ENCODE results near the gene USP46.

The USP46 gene

DNA sequence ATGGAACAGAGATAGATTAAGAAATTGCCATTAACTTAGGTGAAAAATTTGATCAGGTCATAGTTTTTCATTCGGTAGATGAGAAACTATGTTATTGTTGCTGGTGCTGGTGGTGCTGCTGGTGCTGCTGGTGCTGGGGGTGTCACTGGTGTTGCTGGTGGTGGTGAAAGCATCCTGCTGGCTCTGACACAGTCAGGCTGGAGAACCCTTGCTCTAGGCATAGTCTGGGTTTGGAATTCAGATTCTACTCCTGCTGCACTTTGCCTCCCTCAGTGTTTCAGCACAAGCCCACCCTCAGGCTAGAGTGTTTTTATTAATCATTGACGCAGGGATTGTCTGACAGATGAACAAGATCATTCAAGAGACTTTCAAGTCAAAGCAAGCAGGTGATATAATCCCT, 80.2 kb downstream of the USP46 start:
- Mint-ChIP-seq H3K9me3 (no peaks in the 10 kb centered on the region), H3K27me3 (peaks cover 5% of the 10 kb centered on the region), H3K4me3 (no peak overlapping the region), H3K4me1 (peaks cover 7% of the 10 kb centered on the region), H3K27ac (no peak overlapping the region), H3K36me3 (no peaks in the 10 kb centered on the region)
- no peak for ATAC-seq

DNA sequence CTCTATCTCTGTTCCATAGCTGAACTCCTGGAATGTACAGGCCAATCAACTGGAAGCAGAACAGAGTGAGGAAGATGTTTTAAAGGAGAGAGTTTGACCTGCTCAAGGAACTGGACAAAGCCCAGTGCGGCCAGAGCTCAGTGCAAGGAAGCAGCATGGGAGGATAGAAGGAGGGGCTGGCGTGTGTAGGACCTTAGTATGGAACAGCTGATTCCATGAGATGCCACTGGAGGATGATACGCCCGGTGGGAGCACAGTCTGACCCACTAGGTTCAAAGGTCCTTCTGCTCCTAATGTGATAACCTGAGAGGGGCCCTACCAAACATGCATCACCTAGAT, 81.5 kb downstream of the USP46 start:
- H3K27me3 Mint-ChIP-seq = peaks cover 2% of the 10 kb centered on the region
- no peaks in the 10 kb centered on the region for H3K9me3 Mint-ChIP-seq
- no peak overlapping the region for H3K27ac Mint-ChIP-seq
- peaks cover 7% of the 10 kb centered on the region for H3K4me1 Mint-ChIP-seq
- H3K36me3 Mint-ChIP-seq = no peaks in the 10 kb centered on the region
- no peak for ATAC-seq
- H3K4me3 Mint-ChIP-seq = no peak overlapping the region

DNA sequence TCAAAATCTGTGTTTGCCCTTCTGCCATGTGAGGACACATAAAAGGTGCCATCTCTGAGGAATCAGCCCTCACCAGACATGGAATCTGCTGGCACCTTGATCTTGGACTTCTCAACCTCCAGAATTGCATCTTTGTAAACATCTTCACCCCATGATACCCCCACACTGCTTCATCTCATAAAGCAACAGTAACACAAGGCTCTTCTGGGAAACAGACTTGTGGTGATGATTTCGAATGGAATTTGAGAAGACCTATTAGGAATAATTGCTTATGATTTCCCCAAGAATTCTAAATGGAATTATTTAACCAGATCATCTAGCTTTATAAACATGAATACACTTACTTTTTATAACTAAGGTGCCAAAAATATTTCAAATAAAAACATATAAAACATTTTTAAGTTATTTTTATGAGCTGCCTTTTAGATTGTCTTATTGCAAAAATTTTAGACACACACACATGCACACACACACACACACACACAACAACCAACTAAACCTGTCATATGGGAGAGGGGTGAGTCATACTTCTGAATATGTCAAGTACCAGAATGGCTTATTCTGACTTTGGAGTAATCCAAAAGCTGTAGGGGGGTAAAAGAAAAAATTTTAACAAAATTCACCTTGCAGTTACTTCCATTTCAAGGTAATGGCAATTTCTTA, 82.0 kb downstream of the USP46 start:
- Mint-ChIP-seq H3K4me3 (no peak overlapping the region), H3K27me3 (no peaks in the 10 kb centered on the region), H3K27ac (no peak overlapping the region), H3K36me3 (no peaks in the 10 kb centered on the region), H3K9me3 (no peaks in the 10 kb centered on the region), H3K4me1 (peaks cover 7% of the 10 kb centered on the region)
- ATAC-seq = no peak

DNA sequence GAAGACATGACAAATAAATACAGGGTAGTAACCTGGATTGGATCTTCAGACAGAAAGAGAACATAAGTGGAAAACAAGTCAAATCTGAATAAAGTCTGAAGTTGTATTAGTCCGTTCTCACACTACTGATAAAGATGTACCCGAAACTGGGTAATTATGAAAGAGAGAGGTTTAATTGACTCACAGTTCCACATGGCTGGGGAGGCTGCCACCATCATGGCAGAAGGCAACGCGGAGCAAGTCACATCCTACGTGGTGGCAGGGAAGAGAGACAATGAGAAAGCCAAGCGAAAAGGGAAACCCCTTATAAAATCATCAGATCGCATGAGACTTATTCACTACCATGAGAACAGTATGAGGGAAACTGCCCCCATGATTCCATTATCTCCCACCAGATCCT, 82.8 kb downstream of the USP46 start:
- Mint-ChIP-seq H3K36me3 (no peaks in the 10 kb centered on the region), H3K27me3 (no peaks in the 10 kb centered on the region), H3K27ac (no peak overlapping the region), H3K4me1 (peaks cover 7% of the 10 kb centered on the region), H3K9me3 (no peaks in the 10 kb centered on the region), H3K4me3 (no peak overlapping the region)
- ATAC-seq = no peak

DNA sequence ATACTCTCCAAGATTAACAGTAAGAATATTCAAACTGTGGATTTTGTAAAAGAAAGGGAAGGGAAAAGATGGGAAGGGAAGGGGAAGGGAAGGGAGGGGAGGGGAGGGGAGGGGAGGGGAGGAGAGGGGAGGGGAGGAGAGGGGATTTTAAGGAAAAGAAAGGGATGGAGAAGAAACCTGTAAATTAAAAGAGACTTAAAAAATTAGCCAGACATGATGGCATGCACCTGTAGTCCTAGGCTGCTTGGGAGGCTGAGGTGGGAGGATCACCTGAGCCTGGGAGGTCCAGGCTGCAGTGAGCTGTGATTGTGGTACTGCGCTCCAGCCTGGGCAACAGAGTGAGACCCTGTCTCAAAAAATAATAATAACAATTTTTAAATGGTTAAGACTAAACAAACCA, 83.7 kb downstream of the USP46 start:
- ATAC-seq = no peak
- H3K4me3 Mint-ChIP-seq = no peak overlapping the region

DNA sequence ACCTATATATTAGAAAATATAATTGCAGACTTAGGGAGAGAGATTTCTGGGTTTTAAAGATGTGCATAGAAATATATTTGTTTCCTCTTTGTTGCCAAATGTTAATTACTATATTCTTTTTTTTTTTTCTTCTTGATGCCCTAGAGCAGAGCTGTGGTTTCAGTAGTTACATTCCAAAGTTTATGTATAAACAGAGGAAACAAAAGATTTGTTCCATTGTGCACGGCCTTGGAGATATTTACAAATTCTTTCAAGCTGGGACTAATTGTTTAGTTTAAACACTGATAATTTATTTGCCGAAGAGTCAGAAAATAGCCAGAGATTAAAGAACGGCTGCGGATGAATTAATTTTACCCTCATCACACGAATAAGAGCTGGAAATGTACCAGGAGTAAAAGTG, 85.1 kb downstream of the USP46 start:
- Mint-ChIP-seq H3K27ac (no peak overlapping the region), H3K4me3 (no peak overlapping the region), H3K27me3 (no peaks in the 10 kb centered on the region), H3K36me3 (no peaks in the 10 kb centered on the region), H3K4me1 (peaks cover 7% of the 10 kb centered on the region), H3K9me3 (no peaks in the 10 kb centered on the region)
- ATAC-seq = no peak

More for the DNA sequence above, 83.7 kb downstream of the USP46 start:
- no peaks in the 10 kb centered on the region for H3K36me3 Mint-ChIP-seq
- no peaks in the 10 kb centered on the region for H3K27me3 Mint-ChIP-seq
- H3K27ac Mint-ChIP-seq = no peak overlapping the region
- H3K9me3 Mint-ChIP-seq = no peaks in the 10 kb centered on the region
- H3K4me1 Mint-ChIP-seq = peaks cover 7% of the 10 kb centered on the region

DNA sequence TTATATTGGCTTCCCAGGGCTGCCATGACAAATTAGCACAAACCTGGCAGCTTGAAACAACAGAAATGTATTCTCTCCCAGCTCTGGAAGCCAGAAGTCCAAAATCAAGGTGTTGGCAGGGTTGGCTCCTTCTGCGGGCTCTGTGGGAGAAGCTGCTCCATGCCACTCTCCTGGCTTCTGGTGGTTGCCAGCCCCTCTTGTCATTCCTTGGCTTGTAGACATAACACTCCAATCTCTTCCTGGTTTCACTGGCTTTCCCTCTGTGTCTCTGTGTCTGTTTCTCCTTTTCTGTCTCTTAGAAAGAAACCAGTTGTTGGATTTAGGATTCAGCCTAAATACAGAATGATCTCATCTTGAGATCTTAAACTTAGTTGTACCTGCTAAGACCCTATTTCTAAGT, 85.5 kb downstream of the USP46 start:
- ATAC-seq = no peak
- no peak overlapping the region for H3K27ac Mint-ChIP-seq
- no peak overlapping the region for H3K4me3 Mint-ChIP-seq
- H3K36me3 Mint-ChIP-seq = no peaks in the 10 kb centered on the region
- H3K4me1 Mint-ChIP-seq = peaks cover 7% of the 10 kb centered on the region
- no peaks in the 10 kb centered on the region for H3K27me3 Mint-ChIP-seq
- H3K9me3 Mint-ChIP-seq = no peaks in the 10 kb centered on the region

DNA sequence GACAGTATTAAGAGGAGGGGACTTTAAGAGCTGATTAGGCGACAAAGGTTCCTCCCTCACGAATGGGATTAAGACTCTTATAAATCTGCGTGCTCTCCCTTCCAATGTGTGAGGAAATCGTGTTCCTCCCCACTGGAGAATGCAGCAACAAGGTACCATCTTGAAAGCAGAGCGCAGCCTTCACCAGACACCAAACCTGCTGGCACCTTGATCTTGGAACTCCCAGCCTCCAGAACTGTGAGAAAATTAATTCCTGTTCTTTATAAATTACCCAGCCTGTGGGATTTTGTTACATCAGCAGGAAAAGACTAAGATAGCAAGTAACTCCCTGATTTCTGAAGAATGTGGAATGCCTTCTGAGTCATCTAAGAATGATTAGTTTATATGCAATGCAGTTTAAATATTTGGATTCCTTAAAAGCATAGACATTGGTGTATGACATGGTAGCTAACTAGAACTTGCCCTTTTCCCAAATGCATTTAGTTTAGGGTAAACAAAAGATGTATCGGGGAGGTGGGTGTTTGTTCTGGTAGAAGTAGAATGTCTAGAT, 86.1 kb downstream of the USP46 start:
- no peaks in the 10 kb centered on the region for H3K36me3 Mint-ChIP-seq
- peaks cover 7% of the 10 kb centered on the region for H3K4me1 Mint-ChIP-seq
- H3K27me3 Mint-ChIP-seq = no peaks in the 10 kb centered on the region
- H3K9me3 Mint-ChIP-seq = no peaks in the 10 kb centered on the region
- ATAC-seq = no peak
- H3K27ac Mint-ChIP-seq = no peak overlapping the region
- no peak overlapping the region for H3K4me3 Mint-ChIP-seq

DNA sequence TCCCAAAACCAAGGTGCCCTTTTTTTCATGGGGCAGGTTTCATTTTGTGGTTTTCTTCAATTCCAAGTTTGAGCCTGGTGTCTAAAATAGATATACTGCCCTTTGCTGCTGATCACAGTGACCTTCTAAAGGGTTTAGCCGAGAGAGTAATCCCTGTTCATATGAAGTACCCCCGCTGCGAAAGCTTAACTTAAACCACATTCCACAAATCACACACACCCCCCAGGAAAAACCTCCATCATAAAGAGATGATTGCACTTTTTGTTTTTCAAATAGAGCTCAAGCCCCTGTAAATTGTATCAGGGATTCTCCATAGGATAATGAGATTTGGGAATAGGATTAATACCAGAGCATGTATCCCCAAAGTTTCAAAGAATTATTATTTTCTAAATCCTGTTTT, 90.8 kb downstream of the USP46 start:
- H3K27me3 Mint-ChIP-seq = peaks cover under 1% of the 10 kb centered on the region
- H3K4me1 Mint-ChIP-seq = no peaks in the 10 kb centered on the region
- no peaks in the 10 kb centered on the region for H3K36me3 Mint-ChIP-seq
- H3K27ac Mint-ChIP-seq = no peak overlapping the region
- peaks cover 2% of the 10 kb centered on the region for H3K9me3 Mint-ChIP-seq
- no peak for ATAC-seq
- no peak overlapping the region for H3K4me3 Mint-ChIP-seq

DNA sequence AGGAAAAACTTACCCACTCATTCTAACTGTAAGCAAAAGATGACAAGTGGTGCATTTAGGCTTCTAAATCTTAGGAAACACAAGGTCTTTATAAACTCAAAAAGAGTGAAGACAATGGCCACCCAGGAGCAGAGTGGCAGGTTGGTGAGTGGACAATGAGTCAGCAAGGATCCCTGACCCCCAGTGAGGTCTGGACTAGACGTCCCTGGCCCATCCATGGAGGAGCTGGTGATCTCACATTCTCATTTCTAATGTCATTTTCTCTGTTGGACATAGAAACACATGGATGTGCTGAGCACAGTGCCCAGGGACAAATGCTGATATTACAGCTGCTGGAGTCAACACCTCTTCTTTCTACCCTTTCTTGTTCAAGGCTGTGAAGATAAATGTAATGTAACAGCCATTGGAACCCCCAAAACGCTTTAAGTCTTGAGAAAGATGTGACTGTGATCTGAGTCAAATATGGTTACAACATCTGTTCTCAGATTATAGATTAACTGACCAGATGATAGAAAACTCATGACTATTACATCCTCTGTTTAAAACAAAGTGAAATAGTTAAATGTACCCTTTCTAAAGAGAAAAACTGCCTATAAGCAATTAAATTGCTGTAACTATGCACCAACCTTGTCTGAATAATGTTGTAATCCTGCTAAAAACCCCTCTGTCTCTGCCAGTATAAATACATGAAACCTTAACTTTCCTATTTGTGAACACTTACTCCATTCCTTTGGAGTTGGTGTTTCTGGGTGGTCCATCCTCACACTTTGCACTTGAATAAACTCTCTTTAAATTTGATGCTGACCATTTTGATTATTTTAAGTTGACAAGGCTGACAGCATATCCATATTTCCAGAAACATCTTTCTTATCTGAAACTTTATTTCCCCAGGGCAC, 92.7 kb downstream of the USP46 start:
- peaks cover 3% of the 10 kb centered on the region for H3K9me3 Mint-ChIP-seq
- no peak for ATAC-seq
- H3K27ac Mint-ChIP-seq = no peak overlapping the region
- H3K36me3 Mint-ChIP-seq = no peaks in the 10 kb centered on the region
- no peaks in the 10 kb centered on the region for H3K4me1 Mint-ChIP-seq
- no peak overlapping the region for H3K4me3 Mint-ChIP-seq
- H3K27me3 Mint-ChIP-seq = peaks cover 20% of the 10 kb centered on the region

DNA sequence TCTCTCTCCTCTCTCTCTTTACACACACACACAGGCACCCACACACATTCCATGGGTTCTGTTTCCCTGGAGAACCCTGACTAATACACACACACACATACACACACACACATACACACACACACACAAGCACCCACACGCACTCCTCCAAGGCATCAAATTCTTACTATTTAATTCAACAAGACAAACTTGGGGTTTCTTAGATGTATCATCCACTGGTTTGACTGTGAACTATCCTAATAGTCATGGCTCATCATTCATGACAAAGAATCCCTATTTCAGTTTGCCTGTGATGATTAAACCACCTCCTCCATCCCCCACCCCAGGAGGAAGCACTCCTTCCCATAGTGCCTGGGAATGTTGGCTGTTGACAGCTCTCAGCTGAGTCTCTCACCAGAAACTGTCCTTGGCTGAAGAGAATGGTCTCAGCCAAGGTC, 98.2 kb downstream of the USP46 start:
- Mint-ChIP-seq H3K36me3 (no peaks in the 10 kb centered on the region), H3K27me3 (peaks cover 39% of the 10 kb centered on the region), H3K4me1 (no peaks in the 10 kb centered on the region), H3K9me3 (peaks cover 3% of the 10 kb centered on the region), H3K4me3 (no peak overlapping the region), H3K27ac (no peak overlapping the region)
- ATAC-seq = no peak

DNA sequence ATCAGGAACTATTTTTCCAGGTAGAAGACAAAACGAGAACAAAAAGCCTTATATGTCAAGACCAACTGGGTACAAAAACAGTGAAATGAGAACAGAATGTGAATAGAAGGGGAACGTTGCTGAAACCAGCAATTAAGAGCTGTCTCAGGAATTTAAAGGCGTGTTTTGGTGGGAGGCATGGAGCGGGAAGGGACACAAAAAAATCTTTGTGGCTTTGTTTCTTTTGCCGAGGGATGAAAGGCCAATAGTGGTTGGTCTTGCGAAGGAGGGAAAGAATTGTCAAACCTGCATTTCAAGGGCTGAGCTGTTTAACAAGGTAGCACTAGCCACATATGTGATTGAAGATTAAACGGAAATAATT, 103.8 kb downstream of the USP46 start:
- H3K9me3 Mint-ChIP-seq = no peaks in the 10 kb centered on the region
- no peak for ATAC-seq
- no peak overlapping the region for H3K4me3 Mint-ChIP-seq
- H3K36me3 Mint-ChIP-seq = no peaks in the 10 kb centered on the region
- H3K4me1 Mint-ChIP-seq = no peaks in the 10 kb centered on the region
- no peak overlapping the region for H3K27ac Mint-ChIP-seq
- peaks cover 9% of the 10 kb centered on the region for H3K27me3 Mint-ChIP-seq

DNA sequence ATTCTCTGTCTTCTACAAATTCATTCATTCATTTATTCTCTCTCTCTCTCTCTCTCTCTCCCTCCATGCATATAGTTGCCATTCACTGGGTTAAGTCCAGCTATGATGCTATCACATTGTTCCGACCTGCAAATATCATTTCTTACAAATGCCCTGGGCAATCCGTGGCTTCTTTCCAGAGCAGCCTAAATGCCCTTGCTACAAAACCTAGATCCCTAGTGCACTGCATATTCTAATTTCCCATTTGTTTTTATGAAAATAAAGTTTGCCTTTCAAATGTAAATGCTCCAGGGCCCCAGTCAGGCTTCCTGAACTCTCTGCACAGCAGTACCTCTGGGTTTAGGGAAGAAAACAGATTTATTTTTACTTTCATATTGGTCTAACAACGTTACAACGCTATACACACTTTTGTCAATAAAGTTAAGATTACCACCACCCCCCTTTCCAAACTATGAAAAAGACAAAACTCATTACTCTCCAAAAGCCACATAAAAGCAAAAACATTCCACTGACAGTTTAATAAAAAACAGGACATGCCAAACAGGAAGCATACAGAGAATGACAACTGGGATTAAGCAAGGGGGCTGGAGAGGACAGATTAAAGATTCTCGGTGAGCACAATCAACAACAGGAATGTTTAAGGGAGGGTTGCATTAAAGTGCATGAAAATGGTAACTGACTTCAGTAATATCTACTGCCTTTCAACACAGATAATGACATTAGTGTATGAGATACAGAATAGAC, 104.3 kb downstream of the USP46 start:
- Mint-ChIP-seq H3K4me3 (no peak overlapping the region), H3K9me3 (no peaks in the 10 kb centered on the region)

DNA sequence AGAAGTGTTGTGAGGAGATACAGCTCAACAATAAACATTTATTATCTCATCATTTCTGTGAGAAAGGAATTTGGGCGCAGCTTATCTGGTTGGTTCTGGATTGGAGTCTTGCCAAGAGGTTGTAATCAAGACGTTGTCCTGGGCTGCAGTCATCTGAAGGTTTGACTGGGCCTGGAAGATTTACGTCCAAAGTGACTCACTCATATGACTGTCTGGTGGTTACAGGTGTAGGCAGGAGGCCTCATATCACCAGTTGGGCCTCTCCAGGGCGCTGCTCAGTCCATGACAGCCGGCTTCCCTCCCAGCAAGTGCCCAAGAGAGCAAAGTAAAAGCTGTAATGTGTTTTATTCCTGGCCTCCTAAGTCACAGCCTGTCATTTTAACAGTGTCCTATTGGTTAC, 106.3 kb downstream of the USP46 start:
- Mint-ChIP-seq H3K27me3 (peaks cover 17% of the 10 kb centered on the region), H3K9me3 (no peaks in the 10 kb centered on the region), H3K4me1 (no peaks in the 10 kb centered on the region), H3K36me3 (no peaks in the 10 kb centered on the region), H3K27ac (no peak overlapping the region), H3K4me3 (no peak overlapping the region)
- ATAC-seq = no peak

More for the DNA sequence above, 104.3 kb downstream of the USP46 start:
- H3K27me3 Mint-ChIP-seq = peaks cover 15% of the 10 kb centered on the region
- no peak overlapping the region for H3K27ac Mint-ChIP-seq
- H3K36me3 Mint-ChIP-seq = no peaks in the 10 kb centered on the region
- no peaks in the 10 kb centered on the region for H3K4me1 Mint-ChIP-seq
- ATAC-seq = no peak

DNA sequence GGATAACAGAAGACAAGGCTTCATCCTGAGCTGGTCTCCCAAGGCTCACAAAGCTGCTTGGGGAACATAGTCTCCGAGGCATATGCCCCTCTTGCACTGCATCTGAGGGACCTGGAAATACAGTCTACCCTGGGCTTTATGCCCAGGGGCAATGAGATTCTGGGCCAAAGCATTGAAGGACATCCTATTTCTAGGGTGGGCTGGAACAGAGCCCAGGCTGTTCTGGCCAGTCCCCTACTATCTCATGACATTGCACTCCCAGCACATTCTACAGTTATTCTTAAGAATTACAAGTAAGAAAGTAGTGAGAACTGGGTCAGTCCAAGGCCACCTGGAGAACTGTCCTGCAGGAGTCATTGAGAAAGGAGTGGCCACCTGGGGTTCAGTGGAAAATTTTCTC, 107.6 kb downstream of the USP46 start:
- Mint-ChIP-seq H3K4me1 (no peaks in the 10 kb centered on the region), H3K4me3 (no peak overlapping the region), H3K9me3 (no peaks in the 10 kb centered on the region), H3K36me3 (no peaks in the 10 kb centered on the region), H3K27ac (no peak overlapping the region), H3K27me3 (peaks cover 10% of the 10 kb centered on the region)
- no peak for ATAC-seq

All from stimulated activated memory B cell treated with anti-CD40 and anti-IgM and Interleukin-4, amounts not matched to agents 10 μg/mL and 1 μg/mL and 100 μg/mL, for 72 hours (primary cell).